GM23338 (cell line): ENCODE measurements around the gene DPPA4.

Experiments used
- CREB1 ChIP-seq: fragments of 250-450 bp; sonication (Bioruptor Pico); IDR thresholded peaks from 2 replicates; pipeline ENCODE4 v1.5.0; 2020; ENCODE audit warnings: low read depth, mild to moderate bottlenecking, moderate library complexity
- CTCF ChIP-seq, 2 experiments: fragments of 200-600 bp in 1 of 2; sonication (generic) in 1 of 2; conservative IDR thresholded peaks; 2 replicates each; pipeline versions ENCODE4 v1.5.1 to v1.6.1; 2016 to 2017; ENCODE audit warnings: antibody characterized with exemption in 2 of 2, low read depth in 2 of 2, mild to moderate bottlenecking in 2 of 2, moderate library complexity in 1 of 2
- EZH2 ChIP-seq: fragments of 200-600 bp; sonication (generic); IDR thresholded peaks from one replicate; pipeline ENCODE4 v1.8.0; 2017; ENCODE audit warnings: antibody characterized with exemption, mild to moderate bottlenecking, low read depth; ENCODE audit not compliant: unreplicated experiment
- EZH2phosphoT487 ChIP-seq: fragments of 200-600 bp; sonication (generic); IDR thresholded peaks from one replicate; pipeline ENCODE4 v1.8.1; 2018; ENCODE audit warnings: antibody characterized with exemption; ENCODE audit not compliant: unreplicated experiment
- POLR2AphosphoS5 ChIP-seq: IDR thresholded peaks from 2 replicates; pipeline ENCODE4 v1.6.1; 2016; ENCODE audit warnings: antibody characterized with exemption, low read depth

GRCh38 chr3:109385442-109386318 is 48.3 kb upstream of the DPPA4 start:
- TF ChIP-seq EZH2phosphoT487 = no peak
- TF ChIP-seq EZH2 = no peak
- no peak for TF ChIP-seq CTCF (conservative IDR thresholded peaks at IDR 0.05; ENCODE audit: low read depth in 2 of 2)
- TF ChIP-seq CREB1 (CRISPR knock-in tag) = no peak
- TF ChIP-seq POLR2AphosphoS5 = no peak
